ENCODE data around the gene DDIAS. TPM values are rescaled to one million over a fixed set of nuclear protein-coding genes. Genes with fewer than 3 reads are reported as not detected.
A peak's percentile ranks its signal among the peaks of the same experiment; 100 is the strongest.

DDIAS gene
- total and polyA plus RNA-seq, 9 of the 15 experiments (the other 6 are each of a cell fraction or from before 2014, with no cell fraction given): 9.4 to 27.2 (median 23.3) TPM

- TF ChIP-seq HDAC1 (IDR thresholded peaks at IDR 0.05) (peak in 1 of 2 experiments; percentile 88; a peak in 2 of 4 replicates), MTA3 (IDR thresholded peaks at IDR 0.05; ENCODE audit: borderline replicate concordance) (peak; percentile 41; the same call in 1 of the 2 replicates), ELF4 (CRISPR knock-in tag; IDR thresholded peaks at IDR 0.05) (peak; percentile 71), GTF3C2 (IDR thresholded peaks at IDR 0.05; ENCODE audit: borderline replicate concordance, extremely low read depth, insufficient read length) (no peak), YY1 (IDR thresholded peaks at IDR 0.05; ENCODE audit: borderline replicate concordance in 1 of 3, control insufficient read depth in 1 of 3, extremely low read depth in 1 of 3, insufficient read depth in 3 of 3, insufficient read length in 1 of 3, insufficient replicate concordance in 2 of 3, low read depth in 1 of 3, low read length in 2 of 3) (peak in 2 of 3 experiments; percentile 49 to 63), RAD21 (CRISPR knock-in tag; conservative IDR thresholded peaks at IDR 0.05 in 1 of 2, IDR thresholded peaks at IDR 0.05 in 1 of 2) (no peak), MCM3 (IDR thresholded peaks at IDR 0.05) (no peak), NELFE (IDR thresholded peaks at IDR 0.05; ENCODE audit: insufficient read depth, insufficient read length) (no peak), CBX5 (IDR thresholded peaks at IDR 0.05; ENCODE audit: borderline replicate concordance, low read depth) (no peak), ZNF584 (CRISPR knock-in tag; IDR thresholded peaks at IDR 0.05; ENCODE audit: low read depth) (no peak), ELF1 (tag; IDR thresholded peaks at IDR 0.05) (no peak), KLF13 (tag; IDR thresholded peaks at IDR 0.05; ENCODE audit: borderline replicate concordance, low read depth) (0 out of 2 replicates have a peak, but pooled peaks have one; percentile 36), CTCF (IDR thresholded peaks at IDR 0.05 in 2 of 3, conservative IDR thresholded peaks at IDR 0.05 in 1 of 3; ENCODE audit: insufficient read depth in 2 of 3, low read depth in 1 of 3, low read length in 3 of 3) (0 out of 6 replicates have a peak, but pooled peaks of 1 of the 3 experiments have one; percentile 5), ZNF583 (CRISPR knock-in tag; IDR thresholded peaks at IDR 0.05) (no peak), DNMT1 (IDR thresholded peaks at IDR 0.05) (no peak), GTF2A2 (tag; IDR thresholded peaks at IDR 0.05) (no peak), HINFP (tag; conservative IDR thresholded peaks at IDR 0.05; ENCODE audit: low read depth) (no peak), MED1 (CRISPR knock-in tag; IDR thresholded peaks at IDR 0.05; ENCODE audit: borderline replicate concordance) (no peak), TAF1 (IDR thresholded peaks at IDR 0.05; ENCODE audit: control insufficient read depth, extremely low read depth, insufficient read depth, low read length, severe bottlenecking) (peak; percentile 75)
Observed at GRCh38 chr11:82900277-82901164, 1.0 kb upstream of the DDIAS start, which contains the start of gene PRCP (continued).
